Central memory CD4-positive, alpha-beta T cell (primary cell): ENCODE results near the gene SH3BP2.

ENCODE experiments used
- DNase-seq: peaks from one replicate; pipeline ENCODE4 v3.0.0; 2022
- total RNA-seq, 3 experiments: gene quantifications; one replicate each; lab custom pipeline; 2026; lab: John Stamatoyannopoulos, UW

Gene SH3BP2, protein sequence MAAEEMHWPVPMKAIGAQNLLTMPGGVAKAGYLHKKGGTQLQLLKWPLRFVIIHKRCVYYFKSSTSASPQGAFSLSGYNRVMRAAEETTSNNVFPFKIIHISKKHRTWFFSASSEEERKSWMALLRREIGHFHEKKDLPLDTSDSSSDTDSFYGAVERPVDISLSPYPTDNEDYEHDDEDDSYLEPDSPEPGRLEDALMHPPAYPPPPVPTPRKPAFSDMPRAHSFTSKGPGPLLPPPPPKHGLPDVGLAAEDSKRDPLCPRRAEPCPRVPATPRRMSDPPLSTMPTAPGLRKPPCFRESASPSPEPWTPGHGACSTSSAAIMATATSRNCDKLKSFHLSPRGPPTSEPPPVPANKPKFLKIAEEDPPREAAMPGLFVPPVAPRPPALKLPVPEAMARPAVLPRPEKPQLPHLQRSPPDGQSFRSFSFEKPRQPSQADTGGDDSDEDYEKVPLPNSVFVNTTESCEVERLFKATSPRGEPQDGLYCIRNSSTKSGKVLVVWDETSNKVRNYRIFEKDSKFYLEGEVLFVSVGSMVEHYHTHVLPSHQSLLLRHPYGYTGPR
- 49.5 to 133 (median 76.0) reads per million in 3 experiments for total RNA-seq

DNA sequence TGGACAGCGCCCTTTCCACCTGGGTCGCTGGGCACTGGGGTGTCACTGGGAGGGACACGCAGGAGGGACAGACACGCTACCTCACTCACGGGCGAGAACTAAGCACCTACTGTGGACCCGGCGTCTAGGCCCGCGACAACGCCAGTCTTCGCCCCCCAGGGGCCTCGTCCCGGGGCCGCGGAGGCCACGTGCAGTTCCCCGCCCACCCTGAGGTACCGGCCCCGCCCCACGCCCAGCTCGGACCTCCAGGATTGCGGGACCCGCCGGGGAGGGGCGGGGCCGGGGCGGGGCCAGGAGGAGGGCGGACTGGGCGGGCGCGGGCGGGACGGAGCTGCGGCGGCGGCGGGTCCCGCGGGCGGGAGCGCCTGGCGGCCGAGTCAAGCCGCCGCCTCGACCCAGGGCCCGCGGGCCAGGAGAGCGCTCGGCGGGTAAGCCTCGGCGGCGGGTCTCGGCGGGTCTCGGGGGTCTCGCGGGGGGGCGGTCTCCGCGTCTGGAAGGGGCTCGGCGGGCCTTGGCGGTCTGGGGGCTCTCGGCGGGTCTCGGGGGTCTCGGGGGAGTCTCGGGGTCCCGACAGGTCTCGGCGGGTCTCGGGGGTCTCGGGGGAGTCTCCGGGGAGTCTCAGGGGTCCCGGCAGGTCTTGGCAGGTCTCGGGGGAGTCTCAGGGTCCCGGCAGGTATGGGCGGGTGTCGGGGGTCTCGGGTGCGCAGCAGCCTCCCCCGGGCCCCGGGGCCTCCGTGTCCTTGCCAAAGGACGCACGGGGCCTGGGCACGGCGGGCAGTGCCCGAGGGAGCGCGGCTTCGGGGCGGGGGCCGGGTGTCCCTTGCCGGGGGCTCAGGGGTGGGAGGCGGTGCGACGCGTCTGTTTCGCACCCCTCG is at the start of gene SH3BP2:
SH3BP2 (plus strand) TSS at position 375 of the 875 bp plus-strand sequence. CDS start 27,533 bp downstream, outside the sequence.
- peak; percentile 40 for DNase-seq

DNA sequence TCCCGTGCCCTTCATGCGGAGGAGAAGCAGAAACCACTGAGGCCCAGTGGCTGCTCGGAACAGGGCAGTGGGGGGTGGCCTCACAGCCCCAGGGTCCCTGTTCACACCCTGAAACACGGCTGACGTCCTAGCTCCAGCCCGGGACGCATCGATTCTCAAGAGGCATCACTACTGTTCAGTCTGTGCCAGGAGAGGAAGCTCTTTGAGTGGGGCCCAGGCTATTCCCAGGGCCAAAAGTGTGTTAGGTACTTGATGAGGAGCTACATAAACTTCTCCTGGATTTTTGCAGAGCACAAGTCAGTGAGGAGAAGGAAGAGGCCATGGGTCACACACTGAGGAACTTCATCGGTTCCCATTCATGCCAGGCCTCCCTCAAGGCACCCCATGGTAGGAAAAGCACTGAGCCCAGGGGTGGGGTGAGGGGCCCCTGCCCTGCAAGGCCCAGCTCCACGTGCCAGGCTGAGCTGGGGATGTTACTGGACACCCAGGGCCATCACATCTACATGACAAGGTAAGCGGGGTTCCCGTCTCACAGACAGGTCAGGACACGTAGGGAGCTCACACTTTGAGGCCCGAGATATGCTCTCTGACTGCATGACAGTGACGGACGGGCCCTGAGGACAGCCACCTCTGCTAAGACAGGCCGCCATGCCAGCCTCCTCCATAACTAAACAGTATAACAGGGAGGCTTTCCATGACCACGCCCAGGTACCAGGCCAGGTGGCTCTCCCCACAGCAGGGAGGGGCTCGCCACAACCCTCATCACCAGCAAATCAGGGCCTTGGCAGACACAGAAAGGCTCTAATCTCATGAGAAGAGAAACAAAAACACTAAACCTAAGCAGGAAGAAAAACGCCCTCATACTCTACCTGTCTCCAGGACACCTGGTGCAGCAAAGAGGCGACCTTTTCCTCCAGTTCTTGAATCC is 49.1 kb upstream of the SH3BP2 start:
- no peak for DNase-seq

DNA sequence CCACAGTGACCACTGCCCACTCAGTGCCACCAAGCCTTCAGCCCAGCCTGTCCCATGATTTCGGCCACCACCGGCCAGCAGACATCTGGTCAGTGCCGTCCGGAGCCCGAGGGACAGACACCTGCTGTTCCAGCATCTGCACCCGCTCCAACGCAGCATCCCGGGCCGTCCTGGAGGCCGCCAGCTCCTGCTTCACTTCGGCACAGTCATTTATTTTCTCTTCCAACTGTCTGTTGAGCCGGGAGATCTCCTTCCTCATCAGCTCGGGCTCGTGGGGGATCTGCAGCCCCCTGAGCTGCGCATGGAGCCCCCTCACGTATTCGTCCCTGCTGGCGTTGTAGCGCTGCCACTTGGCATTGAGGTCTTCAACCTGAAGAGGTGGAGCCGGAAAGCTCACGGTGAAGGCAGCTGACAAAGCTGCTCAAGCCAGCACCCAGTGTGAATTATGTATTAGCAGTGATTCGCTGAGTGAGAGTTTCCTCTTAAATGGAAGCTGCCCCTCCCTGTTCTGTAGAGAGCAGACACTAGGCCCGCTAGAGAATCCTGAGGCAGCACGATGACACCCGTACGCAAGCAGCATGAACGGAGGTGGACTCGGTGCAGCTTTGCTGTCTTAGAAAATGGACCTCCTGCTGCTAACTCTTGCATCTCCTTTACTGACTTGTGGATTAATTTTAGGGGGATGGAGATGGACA is 48.2 kb upstream of the SH3BP2 start:
- DNase-seq, result no peak

DNA sequence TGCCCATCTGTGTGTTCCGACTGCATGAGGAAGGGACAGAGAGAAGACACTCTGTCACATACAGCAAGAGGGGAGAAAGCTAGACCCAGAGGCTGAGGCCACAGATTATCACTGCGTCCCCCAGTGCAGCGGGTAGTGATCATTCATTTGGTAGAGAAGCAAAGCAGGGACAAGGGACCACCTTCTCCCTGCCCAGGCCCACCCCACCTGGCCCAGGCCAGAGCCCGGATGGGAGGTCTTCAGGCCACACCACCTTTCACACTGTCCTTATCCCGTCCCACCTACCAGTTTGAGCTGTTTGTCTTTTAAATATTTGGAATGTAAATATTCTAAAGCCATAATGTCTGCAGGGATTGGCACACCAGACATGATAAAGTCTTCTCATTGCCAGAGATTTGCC is 47.4 kb upstream of the SH3BP2 start:
- DNase-seq, result no peak

DNA sequence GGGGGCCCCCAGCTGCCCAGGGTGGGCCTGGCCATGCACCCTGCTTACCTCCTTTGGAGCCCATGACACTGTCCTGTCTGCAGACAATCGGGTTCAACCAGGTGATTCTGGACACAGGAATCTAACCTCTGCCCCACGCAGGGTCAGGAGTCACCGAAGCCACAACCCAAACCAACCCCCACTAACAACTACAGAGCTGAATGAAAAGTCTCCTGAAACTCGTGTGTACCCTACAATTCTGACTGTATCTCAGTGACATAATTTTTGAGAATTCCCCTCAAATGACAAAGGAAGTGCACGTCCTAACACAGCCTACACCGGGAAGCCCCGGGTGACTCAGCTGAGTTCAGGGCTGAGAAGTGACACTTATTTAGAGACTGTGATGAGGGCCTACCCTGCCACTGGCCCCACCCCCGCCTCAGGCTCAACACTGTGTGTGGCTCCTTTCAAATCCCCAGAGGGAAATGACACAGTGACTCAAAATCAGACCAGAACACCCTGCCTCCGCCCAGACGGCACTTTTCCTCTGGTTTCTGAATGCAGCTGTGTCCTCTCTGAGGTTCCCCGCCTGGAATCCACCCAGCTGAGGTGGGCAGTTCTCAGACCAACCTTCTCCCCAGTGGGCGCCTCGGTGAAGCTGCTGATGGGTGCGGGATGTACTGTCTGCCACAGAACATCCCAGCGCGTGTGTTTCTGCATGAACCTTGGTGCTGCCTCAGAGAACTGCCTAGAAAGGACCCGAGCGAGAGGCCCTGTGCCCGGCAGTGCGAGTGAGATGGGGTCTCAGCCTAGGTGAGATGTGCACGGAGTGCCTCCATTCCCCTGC is 46.7 kb upstream of the SH3BP2 start:
- DNase-seq, result peak; percentile 86

DNA sequence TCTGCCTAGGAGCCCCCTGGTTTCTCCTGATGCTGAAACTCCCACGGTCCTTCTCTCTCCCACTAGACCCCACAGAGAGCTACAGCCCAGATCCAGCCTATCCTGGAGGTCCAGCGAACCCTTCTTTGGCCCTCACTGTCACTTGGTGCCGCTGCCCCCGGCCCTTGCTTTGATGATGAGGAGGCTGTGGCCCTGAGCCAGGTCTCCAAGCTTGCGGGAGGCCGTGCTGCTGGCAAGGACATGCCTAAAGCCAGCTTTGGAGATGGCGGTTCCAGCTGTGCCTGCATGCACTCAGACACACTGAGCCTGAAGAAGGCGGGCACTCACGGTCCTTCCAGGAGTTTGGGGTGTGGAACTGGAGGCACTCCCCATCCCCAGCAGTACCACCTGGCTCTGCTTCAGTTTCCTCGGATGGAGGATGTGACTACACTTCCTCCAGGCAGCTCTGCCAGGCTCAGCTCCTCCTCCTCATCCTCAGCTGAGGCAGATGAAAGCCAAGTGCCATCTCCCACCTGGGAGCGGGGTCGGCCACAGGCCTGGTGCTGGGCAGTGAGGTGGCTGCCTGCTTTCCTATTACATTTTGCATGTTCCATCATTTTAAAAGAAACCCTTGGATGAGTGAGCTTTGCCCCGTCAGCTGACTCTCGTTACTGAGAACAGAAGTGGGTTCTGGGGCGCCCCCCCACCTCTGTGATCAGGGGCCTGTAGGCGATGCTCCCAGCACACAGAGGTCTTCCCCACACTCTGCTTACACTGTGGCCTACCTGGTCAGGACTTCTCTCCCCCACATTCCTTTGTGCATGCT is 45.8 kb upstream of the SH3BP2 start:
- no peak for DNase-seq

DNA sequence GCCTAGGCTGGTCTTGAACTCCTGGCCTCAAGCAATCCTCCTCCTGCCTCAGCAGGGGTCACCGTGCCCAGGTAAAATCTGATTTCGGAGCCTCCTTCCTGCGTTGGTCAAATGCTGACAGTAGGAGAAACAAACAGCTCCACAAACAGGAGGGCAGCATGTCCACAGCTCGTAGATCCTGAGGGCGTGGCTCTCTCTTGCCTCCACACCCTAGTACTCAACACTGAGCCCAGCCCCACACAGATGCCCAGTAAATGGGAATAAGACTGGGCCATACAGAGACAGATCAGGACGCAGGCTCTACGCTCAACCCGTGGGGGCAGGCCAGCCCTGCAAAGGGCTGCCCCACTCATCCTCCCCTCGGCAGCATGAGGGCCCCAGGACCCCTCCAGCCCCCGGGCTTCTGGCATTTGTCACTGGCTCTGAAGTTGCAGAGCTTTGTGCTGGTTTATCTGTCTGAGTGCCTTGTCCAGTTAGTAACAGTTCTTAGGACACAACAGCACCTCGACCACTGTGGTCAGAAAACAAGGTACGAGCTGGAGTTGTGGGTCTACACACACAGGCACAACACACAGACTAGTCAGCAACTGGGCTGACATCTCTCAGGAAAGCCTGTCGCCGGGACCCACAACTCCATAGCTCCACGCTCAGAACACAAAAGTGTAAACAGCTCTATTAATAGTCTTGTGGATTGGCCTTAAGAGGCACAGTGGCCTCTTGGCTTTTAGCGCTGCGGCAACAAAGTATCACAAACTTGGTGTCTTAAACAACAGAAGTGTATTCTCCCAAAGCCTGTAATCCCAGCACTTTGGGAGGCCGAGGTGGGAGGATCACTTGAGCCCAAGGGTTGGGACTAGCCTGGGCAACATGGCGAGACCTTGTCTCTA is 41.9 kb upstream of the SH3BP2 start:
- no peak for DNase-seq

DNA sequence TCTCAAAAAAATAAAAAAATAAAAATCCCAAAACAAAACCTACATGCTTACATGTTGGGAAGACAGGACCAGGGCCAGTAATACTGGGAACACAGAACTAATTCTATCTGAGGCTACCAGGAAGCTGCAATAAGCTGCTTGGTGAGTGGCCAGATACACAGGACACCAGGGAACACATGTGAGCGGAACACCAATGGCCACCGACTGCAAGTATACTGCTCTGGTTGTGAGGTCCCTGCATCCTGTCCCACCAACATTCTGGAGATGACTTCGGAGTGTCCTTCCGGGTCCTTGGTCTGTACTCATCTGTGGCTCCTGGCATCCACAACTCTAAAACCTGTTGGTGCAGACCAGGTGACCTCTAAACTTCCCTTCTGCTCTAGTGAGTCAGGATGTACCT is 39.4 kb upstream of the SH3BP2 start:
- DNase-seq, result no peak

DNA sequence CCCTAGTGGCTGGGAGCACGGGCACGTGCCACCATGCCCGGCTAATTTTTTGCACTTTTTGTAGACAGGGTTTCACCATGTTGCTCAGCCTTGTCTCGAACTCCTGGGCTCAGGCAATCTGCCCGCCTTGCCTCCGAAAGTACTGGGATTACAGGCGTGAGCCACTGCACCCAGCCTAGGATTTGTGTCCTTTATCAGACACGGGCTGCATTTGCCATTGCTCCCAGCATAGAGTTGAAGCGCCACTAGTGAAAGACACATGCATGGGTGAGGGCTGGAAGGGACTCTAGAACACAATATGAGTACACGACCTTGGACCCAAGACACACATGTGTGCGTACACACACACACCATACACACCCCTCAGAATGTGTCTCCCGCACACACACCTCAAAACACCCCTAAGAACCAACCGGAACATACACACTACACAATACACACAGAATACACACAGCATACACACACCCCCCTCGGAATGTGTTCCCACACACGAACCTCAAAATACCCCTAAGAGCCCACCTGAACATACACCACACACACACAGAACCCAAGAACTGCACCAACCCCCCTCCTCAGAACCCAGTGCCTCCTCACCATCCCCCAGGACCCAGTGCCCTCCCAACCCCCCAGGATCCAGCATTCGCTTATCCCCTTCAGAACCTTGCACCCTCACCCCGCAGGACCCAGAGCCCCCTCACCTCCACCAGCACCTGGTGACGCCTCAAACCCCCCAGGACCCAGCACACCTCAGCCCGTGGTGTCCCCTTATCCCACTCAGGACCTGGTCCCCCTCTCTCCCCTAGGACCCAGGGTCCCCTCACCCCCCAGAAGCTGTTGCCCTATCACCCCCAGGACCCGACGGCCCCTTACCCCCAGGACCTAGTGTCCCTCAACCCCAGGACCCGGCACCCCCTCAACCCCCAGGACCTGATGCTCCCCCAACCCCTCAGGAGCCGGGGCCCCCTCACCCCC is 37.8 kb upstream of the SH3BP2 start:
- no peak for DNase-seq

DNA sequence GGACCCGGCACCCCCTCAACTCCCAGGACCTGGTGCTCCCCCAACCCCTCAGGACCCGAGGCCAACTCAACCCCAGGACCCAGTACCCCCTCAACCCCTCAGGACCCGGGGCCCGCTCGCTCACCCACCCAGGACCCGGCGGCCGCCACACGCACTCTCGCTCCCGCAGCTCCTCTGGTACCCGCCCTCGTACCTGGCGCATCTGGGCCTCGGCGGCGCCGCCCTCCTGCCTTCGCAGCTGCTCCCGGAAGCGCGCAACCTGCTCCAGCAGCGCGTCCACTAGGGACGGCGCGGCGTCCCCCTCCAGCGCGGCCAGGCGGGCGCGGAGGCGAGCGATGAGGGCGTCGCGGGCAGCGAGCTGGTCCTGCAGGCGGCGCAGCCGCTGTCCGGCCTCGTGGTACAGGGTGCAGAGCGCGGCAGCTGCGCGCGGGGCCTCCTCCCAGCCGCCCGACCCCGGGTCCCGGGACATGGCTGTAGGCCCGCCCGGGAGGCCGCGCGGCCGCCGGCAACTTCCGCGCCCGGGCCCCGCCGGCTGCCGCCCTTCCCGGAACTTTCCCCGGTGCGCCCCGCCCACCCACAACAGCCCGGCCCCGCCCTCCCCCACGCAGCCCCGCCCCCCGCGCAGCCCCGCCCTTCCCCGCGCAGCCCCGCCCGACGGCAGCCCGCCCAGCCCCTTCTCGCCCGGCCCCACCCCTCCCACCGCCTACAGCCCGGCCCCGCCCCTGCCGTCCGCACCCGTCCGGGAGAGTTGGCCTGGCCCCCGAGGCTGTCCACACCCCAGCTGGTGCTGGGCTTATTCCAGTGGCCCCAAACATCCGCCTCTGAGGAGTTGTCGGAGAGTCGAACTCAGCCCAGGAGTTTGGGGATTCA is 36.8 kb upstream of the SH3BP2 start, which contains the start of gene TNIP2:
TNIP2 (minus strand) TSS at position 516 of the 870 bp plus-strand sequence; CDS start at position 469, 47 bp downstream.
- DNase-seq, result peak; percentile 77

DNA sequence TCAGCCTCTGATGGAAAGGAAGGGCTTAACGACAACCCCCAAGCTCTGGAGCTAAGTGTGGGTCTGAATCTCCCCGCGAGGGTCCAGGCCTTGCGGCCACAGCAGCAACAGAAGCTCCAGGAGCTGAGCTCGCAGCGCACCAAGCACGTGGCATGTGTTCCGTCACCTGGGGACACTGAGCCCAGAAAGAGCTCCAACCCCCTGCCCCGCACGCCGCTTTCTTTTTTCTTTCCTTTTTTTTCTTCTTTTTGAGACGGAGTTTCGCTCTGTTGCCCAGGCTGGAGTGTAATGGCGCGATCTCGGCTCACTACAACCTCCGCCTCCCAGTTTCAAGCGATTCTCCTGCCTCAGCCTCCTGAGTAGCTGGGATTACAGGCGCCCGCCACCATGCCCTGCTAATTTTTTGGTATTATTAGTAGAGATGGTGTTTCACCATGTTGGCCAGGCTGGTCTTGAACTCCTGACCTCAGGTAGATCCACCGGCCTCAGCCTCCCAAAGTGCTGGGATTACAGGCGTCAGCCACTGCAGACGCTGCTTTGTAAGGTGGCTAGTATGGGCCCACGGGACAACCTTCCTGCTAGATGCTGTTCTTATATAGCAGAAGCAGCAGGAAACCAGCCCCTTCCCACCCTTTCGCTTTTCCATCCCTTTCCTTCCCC is 36.1 kb upstream of the SH3BP2 start:
- DNase-seq, result no peak

DNA sequence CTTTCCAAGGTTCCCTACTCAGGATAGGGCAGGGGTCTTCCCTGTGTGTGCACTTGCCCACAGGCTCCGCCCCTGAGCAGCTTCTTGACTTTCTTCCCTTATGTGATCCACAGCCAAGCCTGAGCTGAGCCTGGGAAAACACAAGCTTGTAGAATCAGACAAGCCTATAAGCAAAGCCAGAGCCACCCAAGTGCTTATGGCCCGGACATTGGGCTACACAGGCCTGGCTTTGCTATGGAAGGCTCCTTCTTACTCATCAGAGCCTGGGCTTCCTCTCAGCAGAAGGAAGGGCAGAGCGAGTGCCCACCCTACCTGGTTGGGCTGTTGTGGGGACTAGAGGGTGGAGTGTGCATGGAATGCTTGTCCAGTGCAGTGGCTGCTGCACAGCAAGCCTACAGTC is 35.5 kb upstream of the SH3BP2 start:
- DNase-seq, result no peak

DNA sequence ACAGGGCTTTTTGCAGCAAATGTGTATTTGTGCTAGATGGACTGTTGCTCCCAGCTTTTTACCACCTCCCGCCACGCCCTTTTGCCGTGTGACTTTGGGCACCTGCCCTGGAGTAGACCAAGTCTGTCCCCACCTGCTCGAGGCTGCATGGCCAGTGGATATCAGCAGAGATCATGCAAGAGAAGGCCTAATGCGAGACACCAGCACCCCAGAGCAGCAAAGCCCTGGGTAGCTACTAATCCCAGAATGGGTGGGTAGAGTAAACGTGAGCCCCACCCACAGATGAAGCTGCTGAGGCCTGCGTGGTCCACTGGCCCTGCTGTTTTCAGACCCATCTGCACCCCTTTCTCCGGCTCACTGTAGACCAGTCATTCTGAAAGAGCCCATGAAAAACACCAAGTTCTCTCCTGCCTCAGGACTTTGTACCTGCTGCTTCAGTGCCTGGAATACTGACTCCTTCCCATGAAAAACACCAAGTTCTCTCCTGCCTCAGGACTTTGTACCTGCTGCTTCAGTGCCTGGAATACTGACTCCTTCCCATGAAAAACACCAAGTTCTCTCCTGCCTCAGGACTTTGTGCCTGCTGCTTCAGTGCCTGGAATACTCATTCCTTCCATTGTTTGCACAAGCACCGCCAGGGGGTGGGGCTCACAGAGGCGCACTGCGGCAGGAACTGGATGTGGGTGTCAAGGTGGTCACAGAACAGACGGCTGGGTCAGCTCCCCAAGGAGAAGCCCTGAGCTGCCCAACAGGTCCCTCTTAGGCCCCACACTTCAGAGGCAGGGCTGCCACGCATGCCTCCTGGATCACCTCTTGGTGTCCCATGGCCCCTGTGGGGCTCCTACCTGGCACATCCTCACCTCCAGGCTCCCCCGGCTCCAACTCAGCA is 31.6 kb upstream of the SH3BP2 start:
- DNase-seq, result no peak

DNA sequence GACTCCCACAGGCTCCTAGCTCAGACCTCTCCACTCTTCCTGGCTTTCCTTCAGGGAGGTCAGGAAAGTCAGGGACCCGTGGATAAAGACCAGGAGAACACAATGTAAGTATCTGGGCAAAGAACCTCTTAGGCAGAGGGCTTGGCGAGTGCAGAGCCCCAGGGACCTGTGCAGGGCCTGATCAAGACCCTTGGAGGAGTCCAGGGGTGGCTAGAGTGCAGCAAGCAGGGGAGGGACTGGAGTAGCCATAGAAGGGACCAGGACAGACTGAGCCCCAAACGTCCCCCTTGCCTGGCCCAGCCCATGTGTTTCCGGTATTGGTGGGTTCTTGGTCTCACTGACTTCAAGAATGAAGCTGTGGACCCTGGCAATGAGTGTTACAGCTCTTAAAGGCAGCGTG is 30.8 kb upstream of the SH3BP2 start:
- no peak for DNase-seq
